Lower lobe of right lung (tissue), 2 donors: ENCODE data around the gene BTN1A1. TPM values are rescaled to one million over a fixed set of nuclear protein-coding genes. Genes with fewer than 3 reads are reported as not detected.

Experiments used
- ATAC-seq, 2 donors: fragments of 200-7000 bp; cut with Tn5 transposase; one replicate each; pipeline ENCODE4 v1.9.1; 2020 to 2022; ENCODE audit warnings: mild to moderate bottlenecking in 2 of 2, moderate library complexity in 2 of 2
- DNase-seq: peaks from one replicate; pipeline ENCODE4 v3.0.0-alpha.2; 2020
- H3K27ac ChIP-seq: fragments of 200-600 bp; one replicate; pipeline ENCODE4 v1.8.0; 2022
- H3K27me3 ChIP-seq: fragments of 200-600 bp; one replicate; pipeline ENCODE4 v1.8.0; 2022; ENCODE audit warnings: low read depth
- H3K36me3 ChIP-seq: fragments of 200-600 bp; one replicate; pipeline ENCODE4 v1.8.0; 2022; ENCODE audit warnings: mild to moderate bottlenecking
- H3K4me1 ChIP-seq: fragments of 200-600 bp; one replicate; pipeline ENCODE4 v1.8.0; 2022
- H3K4me3 ChIP-seq: fragments of 200-600 bp; one replicate; pipeline ENCODE4 v1.8.0; 2022; ENCODE audit warnings: mild to moderate bottlenecking
- H3K9me3 ChIP-seq: fragments of 200-600 bp; one replicate; pipeline ENCODE4 v1.8.0; 2022
- intact Hi-C: fragments of 100-400 bp; cut with DNase I; formaldehyde crosslinking; loops from one replicate; pipeline ENCODE4 v1.11.0; 2022
- total RNA-seq: library from RNA; stranded (reverse); fragmentation: NEBNext Ultra II Directional; extraction: Animal tissue kit (Norgen Biotek cat#: 25700); gene quantifications from one replicate; pipeline ENCODE4 v1.2.1, GENCODE V29; 2021
- TF ChIP-seq, protein P1 (sequence below): fragments of 200-600 bp; IDR thresholded peaks from one replicate; pipeline ENCODE4 v1.8.0; 2022; ENCODE audit warnings: antibody characterized with exemption, mild to moderate bottlenecking
- donor health status: DM: no; HTN: yes; CAD: no; lungs with severe emphysema.

BTN1A1 gene
- total RNA-seq, 1 donor from 2014 or later: not detected

DNA sequence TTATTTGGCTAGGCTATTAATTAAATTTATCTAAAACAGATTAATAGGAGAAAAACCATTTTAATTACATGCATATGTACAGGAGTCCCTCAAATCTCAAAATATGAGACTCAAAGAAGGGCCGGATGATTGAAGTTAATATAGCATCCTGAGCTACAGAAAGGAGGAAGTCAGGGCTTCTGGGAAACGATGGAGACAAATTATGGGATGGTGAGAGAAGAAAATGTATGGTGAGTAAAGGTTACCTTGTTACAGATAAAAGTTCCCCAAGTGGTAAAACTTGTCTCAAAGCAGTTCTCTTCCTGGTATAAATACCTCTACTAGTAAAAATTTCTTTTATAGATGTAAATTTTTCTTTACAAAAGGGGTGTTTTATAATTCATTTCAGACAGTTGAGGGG lies 15.9 kb upstream of the BTN1A1 start:
- no peaks in the 10 kb centered on the region for H3K36me3 ChIP-seq
- H3K27me3 ChIP-seq: no peaks in the 10 kb centered on the region
- no peaks in the 10 kb centered on the region for H3K4me1 ChIP-seq
- no peak overlapping the region for H3K27ac ChIP-seq
- no peak overlapping the region for H3K4me3 ChIP-seq
- DNase-seq: no peak
- no peak for ATAC-seq
- TF ChIP-seq, protein P1, sequence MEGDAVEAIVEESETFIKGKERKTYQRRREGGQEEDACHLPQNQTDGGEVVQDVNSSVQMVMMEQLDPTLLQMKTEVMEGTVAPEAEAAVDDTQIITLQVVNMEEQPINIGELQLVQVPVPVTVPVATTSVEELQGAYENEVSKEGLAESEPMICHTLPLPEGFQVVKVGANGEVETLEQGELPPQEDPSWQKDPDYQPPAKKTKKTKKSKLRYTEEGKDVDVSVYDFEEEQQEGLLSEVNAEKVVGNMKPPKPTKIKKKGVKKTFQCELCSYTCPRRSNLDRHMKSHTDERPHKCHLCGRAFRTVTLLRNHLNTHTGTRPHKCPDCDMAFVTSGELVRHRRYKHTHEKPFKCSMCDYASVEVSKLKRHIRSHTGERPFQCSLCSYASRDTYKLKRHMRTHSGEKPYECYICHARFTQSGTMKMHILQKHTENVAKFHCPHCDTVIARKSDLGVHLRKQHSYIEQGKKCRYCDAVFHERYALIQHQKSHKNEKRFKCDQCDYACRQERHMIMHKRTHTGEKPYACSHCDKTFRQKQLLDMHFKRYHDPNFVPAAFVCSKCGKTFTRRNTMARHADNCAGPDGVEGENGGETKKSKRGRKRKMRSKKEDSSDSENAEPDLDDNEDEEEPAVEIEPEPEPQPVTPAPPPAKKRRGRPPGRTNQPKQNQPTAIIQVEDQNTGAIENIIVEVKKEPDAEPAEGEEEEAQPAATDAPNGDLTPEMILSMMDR: no peak
- intact Hi-C loops: no loop called here
- H3K9me3 ChIP-seq: no peaks in the 10 kb centered on the region

DNA sequence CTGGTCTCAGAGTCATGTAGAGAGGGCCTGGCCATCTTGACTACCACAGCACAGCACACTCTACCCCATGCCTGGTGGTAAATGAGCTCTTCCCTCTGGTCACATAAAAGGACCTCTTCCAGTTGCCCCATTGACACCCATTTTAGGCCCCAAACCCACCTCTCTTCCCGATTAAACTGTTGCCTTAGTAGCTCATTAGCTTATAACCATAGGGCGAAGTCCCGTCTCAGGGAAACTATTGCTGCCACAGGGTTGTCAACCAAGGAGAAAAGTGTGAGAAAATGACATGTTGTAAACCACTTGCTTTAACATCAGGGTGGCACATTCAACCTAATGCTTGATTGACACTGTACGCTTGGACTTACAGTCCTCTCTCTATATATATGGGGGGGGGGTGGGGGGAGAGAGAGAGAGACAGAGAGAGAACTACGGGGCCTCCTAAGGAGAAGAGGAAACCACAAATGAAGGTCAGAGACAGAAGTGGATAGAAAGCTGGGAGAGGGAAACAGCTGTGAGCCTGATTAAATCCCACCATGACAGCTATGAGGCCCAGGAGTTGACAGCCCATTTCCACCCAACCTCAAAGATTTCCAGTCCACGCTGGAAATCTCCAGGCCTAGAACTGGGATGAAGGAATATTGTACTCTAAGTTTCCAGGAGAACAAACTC lies 14.9 kb upstream of the BTN1A1 start:
- Histone ChIP-seq H3K27me3 (no peaks in the 10 kb centered on the region), H3K4me1 (no peaks in the 10 kb centered on the region), H3K4me3 (no peak overlapping the region), H3K9me3 (no peaks in the 10 kb centered on the region), H3K27ac (no peak overlapping the region), H3K36me3 (no peaks in the 10 kb centered on the region)
- TF ChIP-seq, protein P1: no peak
- intact Hi-C loops: no loop called here
- DNase-seq (no peak), ATAC-seq (no peak)

DNA sequence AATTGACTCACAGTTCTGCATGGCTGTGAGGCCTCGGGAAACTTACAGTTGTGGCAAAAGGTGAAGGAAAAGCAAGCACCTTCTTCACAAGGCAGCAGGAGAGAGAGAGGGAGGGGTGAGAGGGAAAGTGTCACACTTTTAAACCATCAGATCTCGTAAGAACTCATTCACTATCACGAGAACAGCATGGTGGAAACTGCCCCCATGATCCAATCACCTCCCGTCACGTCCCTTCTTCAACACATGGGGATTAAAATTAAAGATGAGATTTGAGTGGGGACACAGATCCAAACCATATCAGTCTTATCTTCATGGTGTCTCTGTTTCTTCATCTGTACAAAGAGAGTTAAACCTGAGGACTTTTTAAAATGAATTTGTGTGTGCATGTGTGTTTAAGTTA lies 13.7 kb upstream of the BTN1A1 start:
- H3K4me1 ChIP-seq: no peaks in the 10 kb centered on the region
- TF ChIP-seq, protein P1: no peak
- H3K4me3 ChIP-seq: no peak overlapping the region
- DNase-seq (no peak), ATAC-seq (no peak)
- H3K9me3 ChIP-seq: no peaks in the 10 kb centered on the region
- H3K27me3 ChIP-seq: no peaks in the 10 kb centered on the region
- H3K36me3 ChIP-seq: no peaks in the 10 kb centered on the region
- no peak overlapping the region for H3K27ac ChIP-seq
- intact Hi-C loops: no loop called here

DNA sequence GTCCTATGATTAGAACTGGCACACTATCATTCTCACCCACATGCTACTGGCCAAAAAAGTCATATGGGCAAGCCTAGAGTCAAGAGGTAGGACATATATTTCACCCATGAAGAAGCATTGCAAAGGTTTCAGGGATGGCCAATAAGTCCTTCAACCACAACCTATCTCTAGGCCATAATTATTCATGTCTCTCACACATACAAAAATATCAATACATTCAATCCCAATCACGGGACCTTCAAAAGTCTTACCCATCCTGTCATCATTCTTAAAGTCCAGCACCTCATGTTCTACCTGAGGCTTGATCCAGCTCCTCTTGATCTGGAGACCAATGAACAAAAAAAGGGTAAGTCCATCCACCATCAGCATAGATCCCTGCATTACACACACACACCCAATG lies 12.6 kb upstream of the BTN1A1 start:
- TF ChIP-seq, protein P1: no peak

DNA sequence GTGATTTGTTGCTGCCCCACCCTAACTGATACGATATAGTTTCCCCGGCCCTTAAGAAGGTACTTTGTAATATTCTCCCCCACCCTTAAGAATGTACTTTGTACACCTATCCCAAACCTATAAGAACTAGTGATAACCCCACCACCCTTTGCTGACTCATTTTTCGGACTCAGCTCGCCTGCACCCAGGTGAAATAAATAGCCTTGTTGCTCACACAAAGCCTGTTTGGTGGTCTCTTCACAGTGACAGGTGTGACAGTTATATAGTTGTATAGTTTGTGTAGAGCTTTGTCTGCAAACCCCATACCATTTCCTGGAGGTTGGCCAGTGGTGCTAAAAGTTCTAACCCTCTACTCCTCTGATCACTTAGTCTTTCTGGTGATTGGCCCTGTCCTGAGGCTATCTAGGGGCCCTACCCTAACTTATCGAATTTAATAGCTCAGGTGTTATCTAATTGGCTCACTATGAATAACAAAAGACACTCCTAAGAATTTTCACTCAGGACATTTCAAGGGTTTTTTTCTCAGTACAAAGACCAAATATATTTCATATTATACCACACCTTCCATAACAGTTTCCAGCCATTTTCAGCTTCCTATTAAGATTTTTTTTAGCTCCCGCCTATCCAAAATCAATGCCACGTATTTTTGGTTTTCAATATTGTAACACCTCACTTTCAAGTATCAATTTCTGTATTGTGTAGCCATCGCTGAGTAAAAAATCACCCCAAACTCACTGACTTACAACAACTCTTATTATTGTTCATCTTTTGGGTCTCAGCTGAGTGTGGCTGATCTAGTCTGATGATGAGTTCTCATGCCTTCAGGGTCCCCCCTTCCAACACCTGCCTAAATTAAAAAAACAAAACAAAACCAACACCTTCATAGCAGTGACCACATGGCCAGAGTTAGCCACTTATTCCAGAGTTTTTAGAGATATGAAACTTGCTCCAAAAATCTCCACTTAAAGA lies 9.8 kb upstream of the BTN1A1 start:
- intact Hi-C loops: no loop called here

More for the DNA sequence above, 12.6 kb upstream of the BTN1A1 start:
- no peaks in the 10 kb centered on the region for H3K27me3 ChIP-seq
- H3K4me3 ChIP-seq: no peak overlapping the region
- H3K4me1 ChIP-seq: no peaks in the 10 kb centered on the region
- no peaks in the 10 kb centered on the region for H3K36me3 ChIP-seq
- ATAC-seq: no peak
- intact Hi-C loops: no loop called here
- no peak for DNase-seq
- no peak overlapping the region for H3K27ac ChIP-seq
- no peaks in the 10 kb centered on the region for H3K9me3 ChIP-seq

More for the DNA sequence above, 9.8 kb upstream of the BTN1A1 start:
- DNase-seq: no peak
- TF ChIP-seq, protein P1: no peak
- Histone ChIP-seq H3K27ac (no peak overlapping the region), H3K36me3 (no peaks in the 10 kb centered on the region), H3K27me3 (no peaks in the 10 kb centered on the region), H3K4me1 (no peaks in the 10 kb centered on the region), H3K9me3 (no peaks in the 10 kb centered on the region), H3K4me3 (no peak overlapping the region)
- ATAC-seq: no peak
